SJCRH30 (cell line): Measurements from ENCODE around the gene SUGP2. TPM values are rescaled to one million over a fixed set of nuclear protein-coding genes. Genes with fewer than 3 reads are reported as not detected.

Experiments used
- DNase-seq, 2 experiments: peaks; one replicate each; pipeline ENCODE4 v3.0.0-alpha.2; 2015 to 2020
- H3K27ac ChIP-seq: fragments of 250-450 bp; sonication (Bioruptor Pico); 2 replicates; pipeline ENCODE4 v1.5.1; 2020; ENCODE audit warnings: mild to moderate bottlenecking, moderate library complexity
- H3K27me3 ChIP-seq: fragments of 250-450 bp; sonication (Bioruptor Pico); 2 replicates; pipeline ENCODE4 v1.5.1; 2020; ENCODE audit warnings: mild to moderate bottlenecking, moderate library complexity
- H3K36me3 ChIP-seq: fragments of 250-450 bp; sonication (Bioruptor Pico); 2 replicates; pipeline ENCODE4 v1.5.1; 2020; ENCODE audit warnings: mild to moderate bottlenecking, moderate library complexity
- H3K4me1 ChIP-seq: fragments of 250-450 bp; sonication (Bioruptor Pico); 2 replicates; pipeline ENCODE4 v1.5.1; 2020; ENCODE audit warnings: mild to moderate bottlenecking, moderate library complexity
- H3K4me3 ChIP-seq: fragments of 250-450 bp; sonication (Bioruptor Pico); 2 replicates; pipeline ENCODE4 v1.5.1; 2020; ENCODE audit warnings: mild to moderate bottlenecking, moderate library complexity
- H3K9me3 ChIP-seq: fragments of 250-450 bp; sonication (Bioruptor Pico); replicated peaks from 2 replicates; pipeline ENCODE4 v1.5.1; 2020; ENCODE audit warnings: mild to moderate bottlenecking, moderate library complexity
- total RNA-seq: library from RNA; depleted of rRNA; stranded (reverse); fragments of >200 nt; shearing (Covaris generic); gene quantifications from 2 replicates; pipeline ENCODE4 v1.2.3, GENCODE V29; 2014

SUGP2 gene
- total RNA-seq, 1 experiment from 2014 or later, result 57.4 TPM

GRCh38 chr19:19064098-19064722 is 30.9 kb upstream of the SUGP2 start:
- Histone ChIP-seq H3K27me3 (no peaks in the 10 kb centered on the region), H3K27ac (no peak overlapping the region), H3K4me3 (peak overlapping the region; percentile 56), H3K36me3 (no peaks in the 10 kb centered on the region), H3K4me1 (peaks cover 10% of the 10 kb centered on the region), H3K9me3 (no peaks in the 10 kb centered on the region)
- no peak for DNase-seq

GRCh38 chr19:19063183-19064097 is 30.1 kb upstream of the SUGP2 start, which contains the start of gene SLC25A42:
Gene SLC25A42, plus strand, starts transcription at chr19:19063994. Its CDS starts 32,131 bp downstream, at chr19:19096125.
- peak within 1 kb of the TSS; percentile 56 for H3K4me3 ChIP-seq
- H3K9me3 ChIP-seq, result no peaks in the 10 kb centered on the region
- peak; percentile 100 for DNase-seq
- H3K27me3 ChIP-seq, result no peaks in the 10 kb centered on the region
- peaks cover 10% of the 10 kb centered on the region for H3K4me1 ChIP-seq
- H3K27ac ChIP-seq, result peak within 1 kb of the TSS; percentile 4; the same call in 1 of the 2 replicates
- H3K36me3 ChIP-seq, result no peaks in the 10 kb centered on the region

GRCh38 chr19:19062454-19063182 is 29.3 kb upstream of the SUGP2 start:
- H3K27ac ChIP-seq, result peak overlapping the region; percentile 4; the same call in 1 of the 2 replicates
- peaks cover 10% of the 10 kb centered on the region for H3K4me1 ChIP-seq
- H3K27me3 ChIP-seq, result no peaks in the 10 kb centered on the region
- peak; percentile 51 to 61 for DNase-seq
- no peaks in the 10 kb centered on the region for H3K9me3 ChIP-seq
- H3K36me3 ChIP-seq, result no peaks in the 10 kb centered on the region
- H3K4me3 ChIP-seq, result peak overlapping the region; percentile 45

- H3K27ac ChIP-seq, result no peak overlapping the region
- no peak overlapping the region for H3K4me3 ChIP-seq
- 0 out of 2 replicates have a peak, but pooled peaks cover 10% of the 10 kb centered on the region for H3K36me3 ChIP-seq
- H3K9me3 ChIP-seq, result no peaks in the 10 kb centered on the region
- H3K27me3 ChIP-seq, result no peaks in the 10 kb centered on the region
- DNase-seq, result no peak
- H3K4me1 ChIP-seq, result peaks cover 10% of the 10 kb centered on the region
These were observed 28.2 kb upstream of the SUGP2 start for GRCh38 chr19:19061506-19061905.

GRCh38 chr19:19059837-19060611 is 26.7 kb upstream of the SUGP2 start:
- H3K27me3 ChIP-seq, result no peaks in the 10 kb centered on the region
- no peak overlapping the region for H3K4me3 ChIP-seq
- no peak overlapping the region for H3K27ac ChIP-seq
- no peaks in the 10 kb centered on the region for H3K9me3 ChIP-seq
- peaks cover 10% of the 10 kb centered on the region for H3K4me1 ChIP-seq
- H3K36me3 ChIP-seq, result peaks cover 13% of the 10 kb centered on the region
- no peak for DNase-seq

GRCh38 chr19:19059018-19059836 is 25.9 kb upstream of the SUGP2 start:
- Histone ChIP-seq H3K4me3 (no peak overlapping the region), H3K27me3 (no peaks in the 10 kb centered on the region), H3K27ac (no peak overlapping the region), H3K4me1 (peaks cover 10% of the 10 kb centered on the region), H3K9me3 (no peaks in the 10 kb centered on the region), H3K36me3 (peaks cover 19% of the 10 kb centered on the region)
- no peak for DNase-seq

- Histone ChIP-seq H3K27ac (no peak overlapping the region), H3K36me3 (peaks cover 27% of the 10 kb centered on the region), H3K4me1 (peaks cover 8% of the 10 kb centered on the region), H3K9me3 (no peaks in the 10 kb centered on the region), H3K27me3 (no peaks in the 10 kb centered on the region), H3K4me3 (no peak overlapping the region)
- DNase-seq, result no peak
These were observed 24.4 kb upstream of the SUGP2 start for GRCh38 chr19:19057720-19058119.

GRCh38 chr19:19057317-19057716 is 24.0 kb upstream of the SUGP2 start:
- Histone ChIP-seq H3K4me1 (peaks cover 4% of the 10 kb centered on the region), H3K4me3 (no peak overlapping the region), H3K27me3 (no peaks in the 10 kb centered on the region), H3K36me3 (peaks cover 29% of the 10 kb centered on the region), H3K9me3 (no peaks in the 10 kb centered on the region), H3K27ac (no peak overlapping the region)
- DNase-seq, result no peak

GRCh38 chr19:19056636-19057275 is 23.4 kb upstream of the SUGP2 start:
- H3K27me3 ChIP-seq, result no peaks in the 10 kb centered on the region
- no peak overlapping the region for H3K4me3 ChIP-seq
- no peaks in the 10 kb centered on the region for H3K4me1 ChIP-seq
- DNase-seq, result no peak
- H3K27ac ChIP-seq, result no peak overlapping the region
- peaks cover 35% of the 10 kb centered on the region for H3K36me3 ChIP-seq
- no peaks in the 10 kb centered on the region for H3K9me3 ChIP-seq

GRCh38 chr19:19055701-19056100 is 22.4 kb upstream of the SUGP2 start:
- Histone ChIP-seq H3K9me3 (no peaks in the 10 kb centered on the region), H3K36me3 (peaks cover 38% of the 10 kb centered on the region)

GRCh38 chr19:19054939-19055440 is 21.7 kb upstream of the SUGP2 start:
- Histone ChIP-seq H3K4me1 (no peaks in the 10 kb centered on the region), H3K4me3 (no peak overlapping the region), H3K27me3 (no peaks in the 10 kb centered on the region), H3K36me3 (peaks cover 40% of the 10 kb centered on the region), H3K27ac (no peak overlapping the region), H3K9me3 (no peaks in the 10 kb centered on the region)
- no peak for DNase-seq

More at GRCh38 chr19:19055701-19056100, 22.4 kb upstream of the SUGP2 start:
- DNase-seq, result no peak
- H3K27me3 ChIP-seq, result no peaks in the 10 kb centered on the region
- H3K27ac ChIP-seq, result no peak overlapping the region
- H3K4me1 ChIP-seq, result no peaks in the 10 kb centered on the region
- H3K4me3 ChIP-seq, result no peak overlapping the region

GRCh38 chr19:19054315-19054938 is 21.1 kb upstream of the SUGP2 start:
- peaks cover 40% of the 10 kb centered on the region for H3K36me3 ChIP-seq
- no peaks in the 10 kb centered on the region for H3K4me1 ChIP-seq
- no peaks in the 10 kb centered on the region for H3K27me3 ChIP-seq
- no peak overlapping the region for H3K4me3 ChIP-seq
- H3K27ac ChIP-seq, result no peak overlapping the region
- no peak for DNase-seq
- no peaks in the 10 kb centered on the region for H3K9me3 ChIP-seq
